HEK293T (cell line): ENCODE results near the gene STEAP1.

Experiments
- CTCF ChIA-PET: fragments of 350-600 bp; formaldehyde crosslinking; extraction: SDS; loops from one replicate; lab custom pipeline; 2021; ENCODE audit warnings: antibody characterized with exemption, inconsistent platforms; lab: Yijun Ruan, JAX
- POLR2A ChIA-PET: fragments of 350-600 bp; formaldehyde crosslinking; extraction: SDS; loops from one replicate; lab custom pipeline; 2020; ENCODE audit warnings: antibody characterized with exemption, inconsistent platforms; lab: Yijun Ruan, JAX
- DNase-seq: peaks from one replicate; pipeline ENCODE4 v3.0.0; 2012; ENCODE audit warnings: mixed read lengths; ENCODE audit errors: extremely low spot score
- ARNT ChIP-seq: fragments of 450-650 bp; IDR thresholded peaks from 2 replicates; pipeline ENCODE4 v1.6.1; 2017; ENCODE audit warnings: mild to moderate bottlenecking
- BHLHE40 ChIP-seq: fragments of 450-650 bp; IDR thresholded peaks from 2 replicates; pipeline ENCODE4 v1.6.1; 2016; ENCODE audit warnings: mild to moderate bottlenecking, moderate library complexity, borderline replicate concordance
- CTBP1 ChIP-seq: fragments of 450-650 bp; IDR thresholded peaks from 2 replicates; pipeline ENCODE4 v1.6.1; 2016; ENCODE audit warnings: borderline replicate concordance
- ELF4 ChIP-seq: fragments of 450-650 bp; IDR thresholded peaks from 2 replicates; pipeline ENCODE4 v1.6.1; 2017; ENCODE audit warnings: antibody characterized with exemption
- FOXA1 ChIP-seq: fragments of 450-650 bp; IDR thresholded peaks from 2 replicates; pipeline ENCODE4 v1.6.1; 2016; ENCODE audit warnings: mild to moderate bottlenecking
- FOXK2 ChIP-seq: fragments of 450-650 bp; IDR thresholded peaks from 2 replicates; pipeline ENCODE4 v1.6.1; 2016; ENCODE audit warnings: mild to moderate bottlenecking
- FOXM1 ChIP-seq: fragments of 450-650 bp; IDR thresholded peaks from 2 replicates; pipeline ENCODE4 v1.6.1; 2017; ENCODE audit warnings: mild to moderate bottlenecking, borderline replicate concordance
- HDGF ChIP-seq: fragments of 450-650 bp; IDR thresholded peaks from 2 replicates; pipeline ENCODE4 v1.6.1; 2017; ENCODE audit warnings: antibody characterized with exemption, borderline replicate concordance
- L3MBTL2 ChIP-seq: fragments of 450-650 bp; conservative IDR thresholded peaks from 2 replicates; pipeline ENCODE4 v1.6.1; 2016; ENCODE audit warnings: mild to moderate bottlenecking
- LEF1 ChIP-seq: fragments of 450-650 bp; IDR thresholded peaks from 2 replicates; pipeline ENCODE4 v1.6.1; 2017; ENCODE audit warnings: mild to moderate bottlenecking, borderline replicate concordance
- NFRKB ChIP-seq: fragments of 450-650 bp; IDR thresholded peaks from 2 replicates; pipeline ENCODE4 v1.6.1; 2016; ENCODE audit warnings: mild to moderate bottlenecking, moderate library complexity
- SP1 ChIP-seq: fragments of 450-650 bp; IDR thresholded peaks from 2 replicates; pipeline ENCODE4 v1.6.1; 2017
- SUZ12 ChIP-seq: fragments of 450-650 bp; IDR thresholded peaks from 2 replicates; pipeline ENCODE4 v1.6.1; 2016; ENCODE audit warnings: mild to moderate bottlenecking
- TARDBP ChIP-seq: fragments of 450-650 bp; IDR thresholded peaks from 2 replicates; pipeline ENCODE4 v1.6.1; 2016
- ZNF384 ChIP-seq: fragments of 450-650 bp; IDR thresholded peaks from 2 replicates; pipeline ENCODE4 v1.6.1; 2016
- TF ChIP-seq, protein P1 (sequence below): fragments of 450-650 bp; IDR thresholded peaks from 2 replicates; pipeline ENCODE4 v1.6.1; 2016

The STEAP1 gene

GRCh38 chr7:90211391-90212148, 57.3 kb downstream of the STEAP1 start, which contains the start of gene STEAP2:
TSS of gene STEAP2 (plus strand) at chr7:90211740. CDS start at chr7:90225083, 13,343 bp downstream.
- TF ChIP-seq L3MBTL2 (peak; percentile 96), ELF4 (no peak), TARDBP (peak; percentile 98), HDGF (peak; percentile 55; the same call in 1 of the 2 replicates), FOXK2 (no peak), FOXA1 (no peak)
- CTCF ChIA-PET: interaction anchor here (0.9 to 1.8 kb wide), 3 partner anchors 12 to 58 kb away, joined by 3 to 6 read pairs (median 5); partner anchors contain the start of gene STEAP1

DNA sequence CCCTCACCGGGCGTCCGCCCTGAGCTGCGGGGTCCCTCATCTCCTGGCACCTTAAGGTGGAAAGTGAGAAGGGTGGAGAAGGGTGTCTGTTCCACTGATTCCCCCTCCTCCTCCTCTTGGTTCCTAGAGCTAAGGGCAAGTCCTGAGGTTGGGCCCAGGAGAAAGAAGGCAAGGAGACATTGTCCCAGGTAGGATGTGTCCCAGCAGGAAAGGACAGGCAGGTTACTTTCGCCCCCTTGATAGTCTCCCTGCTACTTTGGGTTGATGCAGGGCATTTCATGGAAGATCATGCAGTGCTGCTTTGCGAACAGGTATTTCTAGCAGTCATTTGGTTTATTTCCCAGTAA, 57.9 kb downstream of the STEAP1 start:
- CTCF ChIA-PET: interaction anchor here (1.1 to 1.8 kb wide), 2 partner anchors 32 to 58 kb away, joined by 3 to 5 read pairs; partner anchors contain the start of gene STEAP1
- DNase-seq: no peak
- no peak for TF ChIP-seq TARDBP
- no peak for TF ChIP-seq NFRKB
- no peak for TF ChIP-seq SUZ12
- TF ChIP-seq L3MBTL2: no peak
- TF ChIP-seq, protein P1, sequence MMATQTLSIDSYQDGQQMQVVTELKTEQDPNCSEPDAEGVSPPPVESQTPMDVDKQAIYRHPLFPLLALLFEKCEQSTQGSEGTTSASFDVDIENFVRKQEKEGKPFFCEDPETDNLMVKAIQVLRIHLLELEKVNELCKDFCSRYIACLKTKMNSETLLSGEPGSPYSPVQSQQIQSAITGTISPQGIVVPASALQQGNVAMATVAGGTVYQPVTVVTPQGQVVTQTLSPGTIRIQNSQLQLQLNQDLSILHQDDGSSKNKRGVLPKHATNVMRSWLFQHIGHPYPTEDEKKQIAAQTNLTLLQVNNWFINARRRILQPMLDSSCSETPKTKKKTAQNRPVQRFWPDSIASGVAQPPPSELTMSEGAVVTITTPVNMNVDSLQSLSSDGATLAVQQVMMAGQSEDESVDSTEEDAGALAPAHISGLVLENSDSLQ: no peak
- no peak for TF ChIP-seq FOXM1
- no peak for TF ChIP-seq HDGF
- TF ChIP-seq FOXA1: no peak
- TF ChIP-seq CTBP1: no peak
- TF ChIP-seq LEF1: no peak
- TF ChIP-seq SP1: no peak
- no peak for TF ChIP-seq ELF4
- TF ChIP-seq ZNF384: no peak
- no peak for TF ChIP-seq BHLHE40
- TF ChIP-seq ARNT: no peak
- TF ChIP-seq FOXK2: no peak
- POLR2A ChIA-PET: interaction anchor here (0.7 to 2.9 kb wide), 5 partner anchors 8 to 154 kb away, joined by 3 to 18 read pairs (median 3); no protein-coding TSS in a partner anchor

More at GRCh38 chr7:90211391-90212148, 57.3 kb downstream of the STEAP1 start, which contains the start of gene STEAP2:
- peak; percentile 80 for DNase-seq
- POLR2A ChIA-PET: interaction anchor here (0.6 to 2.9 kb wide), 13 partner anchors 9 to 179 kb away, joined by 3 to 18 read pairs (median 3); partner anchors contain the start of gene STEAP1

GRCh38 chr7:90213521-90213920, 59.3 kb downstream of the STEAP1 start:
- ChIA-PET POLR2A (interaction anchor here (2.9 kb wide), 1 partner anchor 30 kb away, joined by 18 read pairs; no protein-coding TSS in a partner anchor), CTCF (no interaction called here)
- no peak for TF ChIP-seq ARNT
- no peak for TF ChIP-seq ELF4
- TF ChIP-seq TARDBP: no peak
- no peak for TF ChIP-seq FOXM1
- TF ChIP-seq L3MBTL2: no peak
- no peak for DNase-seq
